K562 (cell line): ENCODE data around the gene NUP188. TPM values are rescaled to one million over a fixed set of nuclear protein-coding genes. Genes with fewer than 3 reads are reported as not detected.

Experiments used
- C11orf30 ChIP-seq: fragments of 450-650 bp; IDR thresholded peaks from 2 replicates; pipeline ENCODE4 v1.6.1; 2016; ENCODE audit warnings: low read depth, mild to moderate bottlenecking
- CHD4 ChIP-seq: fragments of 200-600 bp; sonication (generic); IDR thresholded peaks from 3 replicates; pipeline ENCODE4 v1.6.1; 2012; ENCODE audit warnings: low read depth, mild to moderate bottlenecking, mixed read lengths, low read length, inconsistent platforms; ENCODE audit not compliant: insufficient read depth, insufficient replicate concordance, poor library complexity, severe bottlenecking
- POLR2G ChIP-seq: fragments of 200-400 bp; formaldehyde crosslinking; IDR thresholded peaks from 2 replicates; pipeline ENCODE4 v1.6.1; 2017; ENCODE audit warnings: low read depth, mild to moderate bottlenecking, antibody characterized with exemption, low read length, moderate library complexity
- RHOXF2B ChIP-seq: fragments of 250-450 bp; sonication (Bioruptor Pico); conservative IDR thresholded peaks from 2 replicates; pipeline ENCODE4 v1.5.1; 2021
- TAF1 ChIP-seq: IDR thresholded peaks from 2 replicates; pipeline ENCODE4 v1.6.1; 2011; ENCODE audit warnings: mild to moderate bottlenecking, low read length, moderate library complexity; ENCODE audit not compliant: insufficient read depth, control insufficient read depth, severe bottlenecking; ENCODE audit errors: extremely low read depth
- ZNF121 ChIP-seq: sonication (generic); formaldehyde crosslinking; conservative IDR thresholded peaks from 2 replicates; pipeline ENCODE4 v1.8.0; 2022; ENCODE audit warnings: missing genetic modification reagents
- ZNF134 ChIP-seq: fragments of 250-450 bp; sonication (Bioruptor Pico); conservative IDR thresholded peaks from 2 replicates; pipeline ENCODE4 v1.4.0; 2020
- ZNF212 ChIP-seq: fragments of 450-650 bp; formaldehyde crosslinking; IDR thresholded peaks from 2 replicates; pipeline ENCODE4 v1.4.0; 2020; ENCODE audit warnings: mild to moderate bottlenecking
- ZNF668 ChIP-seq: fragments of 250-450 bp; sonication (Bioruptor Pico); IDR thresholded peaks from 2 replicates; pipeline ENCODE4 v1.8.0; 2022; ENCODE audit warnings: mild to moderate bottlenecking, inconsistent platforms
- ZNF76 ChIP-seq: fragments of 250-450 bp; sonication (Bioruptor Pico); IDR thresholded peaks from 2 replicates; pipeline ENCODE4 v1.4.0; 2020; ENCODE audit warnings: mild to moderate bottlenecking, moderate library complexity, borderline replicate concordance
- ZNF778 ChIP-seq: fragments of 450-650 bp; formaldehyde crosslinking; IDR thresholded peaks from 2 replicates; pipeline ENCODE4 v1.4.0; 2020; ENCODE audit warnings: mild to moderate bottlenecking, moderate library complexity
- polyA plus RNA-seq, 8 experiments: library from polyadenylated mRNA; depleted of rRNA in 4 of 8; stranded (reverse) in 5 of 8; unstranded in 3 of 8; fragments of >200 nt; fragmentation: Nextera tagmentation in 2 of 8; fragmentation: Illumina TruSeq in 1 of 8; extraction: Ambion mirVana in 2 of 8; extraction: Trizol in 1 of 8; gene quantifications; 2 replicates each; pipeline versions ENCODE4 v1.2.1 to v1.2.3, GENCODE V29; 2011 to 2014; ENCODE audit warnings: inconsistent platforms in 1 of 8, missing spikeins in 1 of 8
- total RNA-seq, 7 experiments: library from RNA; depleted of rRNA in 6 of 7; stranded (reverse); fragments of >200 nt in 6 of 7; fragmentation: Illumina TruSeq in 2 of 7; extraction: Trizol in 2 of 7; gene quantifications; 2 replicates each; pipeline versions ENCODE4 v1.2.1 to v1.2.3, GENCODE V29; 2011 to 2021; ENCODE audit warnings: low replicate concordance in 1 of 7
- TF ChIP-seq, protein P1 (sequence below): fragments of 250-450 bp; sonication (Bioruptor Pico); IDR thresholded peaks from 2 replicates; pipeline ENCODE4 v1.8.0; 2022; ENCODE audit warnings: moderate library complexity, mild to moderate bottlenecking, inconsistent platforms
- TF ChIP-seq, protein P2 (sequence below), 2 experiments: fragments of 250-450 bp in 1 of 2; fragments of 450-650 bp in 1 of 2; sonication (Bioruptor Pico) in 1 of 2; IDR thresholded peaks; 2 replicates each; pipeline versions ENCODE4 v1.6.1 to v1.8.0; 2016 to 2021; ENCODE audit warnings: mild to moderate bottlenecking in 2 of 2, moderate library complexity in 2 of 2, missing compliant biosample characterization in 1 of 2, missing genetic modification characterization in 1 of 2
- TF ChIP-seq, protein P3 (sequence below), 2 experiments: fragments of 150-350 bp in 1 of 2; IDR thresholded peaks; 2 replicates each; pipeline ENCODE4 v1.6.1; 2012 to 2016; ENCODE audit warnings: low read depth in 2 of 2, low read length in 2 of 2, mild to moderate bottlenecking in 1 of 2, moderate library complexity in 1 of 2

NUP188 gene
- total and polyA plus RNA-seq, 9 of the 15 experiments (the other 6 are each of a cell fraction or from before 2014, with no cell fraction given) = 11.7 to 135 (median 70.6) TPM

DNA sequence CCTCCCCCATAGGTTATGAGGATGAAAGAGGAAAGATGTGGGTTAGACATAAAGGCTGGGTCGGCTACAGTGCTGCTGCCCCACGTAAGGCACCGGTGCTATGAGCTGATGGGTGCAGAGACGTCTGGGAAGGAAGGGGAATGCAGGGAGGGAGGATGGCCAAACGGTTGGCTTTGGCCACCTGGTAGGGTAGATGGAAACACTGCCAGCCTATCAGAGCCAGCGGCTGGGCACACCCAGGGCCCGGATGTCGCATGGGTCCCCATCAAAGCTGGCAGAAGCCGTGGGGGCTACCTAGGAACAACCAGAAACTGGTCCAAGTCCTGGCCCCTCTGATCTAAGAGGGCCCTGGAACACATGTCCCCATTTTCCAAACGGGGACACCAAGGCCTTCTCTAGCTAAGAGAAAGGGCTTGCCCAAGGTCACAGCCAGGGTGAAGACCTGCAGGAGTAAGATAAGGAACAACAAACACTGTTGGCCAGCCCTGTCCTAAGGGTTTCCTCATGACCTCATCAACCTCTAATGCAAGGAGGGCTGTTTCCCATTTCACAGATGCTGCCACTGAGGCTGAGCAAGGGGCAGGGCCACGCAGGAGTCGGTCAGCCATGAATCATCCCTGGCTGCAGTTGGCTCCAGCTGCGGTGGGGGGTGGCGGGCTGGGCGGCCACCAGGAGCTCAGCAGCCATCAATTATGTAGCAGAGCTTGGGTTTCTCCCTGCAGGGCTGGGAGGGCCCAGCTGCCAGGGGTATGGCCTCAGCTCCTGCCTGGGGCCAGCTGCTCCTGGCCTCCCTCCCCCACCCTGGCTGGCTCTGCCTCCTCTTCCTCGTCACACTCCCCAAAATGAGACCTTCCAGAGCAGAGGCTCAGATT, 75.8 kb downstream of the NUP188 start (continued):
- TF ChIP-seq POLR2G = peak; percentile 47
- no peak for TF ChIP-seq ZNF212
- TF ChIP-seq ZNF668 (CRISPR knock-in tag) = no peak
- no peak for TF ChIP-seq ZNF778
- TF ChIP-seq ZNF76 (CRISPR knock-in tag) = no peak
- TF ChIP-seq C11orf30 = no peak
- peak; percentile 77 for TF ChIP-seq CHD4
- TF ChIP-seq ZNF121 (CRISPR knock-in tag) = peak; percentile 46
- TF ChIP-seq, protein P1, sequence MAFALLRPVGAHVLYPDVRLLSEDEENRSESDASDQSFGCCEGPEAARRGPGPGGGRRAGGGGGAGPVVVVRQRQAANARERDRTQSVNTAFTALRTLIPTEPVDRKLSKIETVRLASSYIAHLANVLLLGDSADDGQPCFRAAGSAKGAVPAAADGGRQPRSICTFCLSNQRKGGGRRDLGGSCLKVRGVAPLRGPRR (CRISPR knock-in tag) = no peak
- no peak for TF ChIP-seq ZNF134 (CRISPR knock-in tag)
- TF ChIP-seq, protein P2, sequence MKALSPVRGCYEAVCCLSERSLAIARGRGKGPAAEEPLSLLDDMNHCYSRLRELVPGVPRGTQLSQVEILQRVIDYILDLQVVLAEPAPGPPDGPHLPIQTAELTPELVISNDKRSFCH (CRISPR knock-in tag; IDR thresholded peaks at IDR 0.05) = no peak
- TF ChIP-seq, protein P2 (tag; IDR thresholded peaks at IDR 0.05) = peak; percentile 63; the same call in 1 of the 2 replicates
- TF ChIP-seq, protein P3, sequence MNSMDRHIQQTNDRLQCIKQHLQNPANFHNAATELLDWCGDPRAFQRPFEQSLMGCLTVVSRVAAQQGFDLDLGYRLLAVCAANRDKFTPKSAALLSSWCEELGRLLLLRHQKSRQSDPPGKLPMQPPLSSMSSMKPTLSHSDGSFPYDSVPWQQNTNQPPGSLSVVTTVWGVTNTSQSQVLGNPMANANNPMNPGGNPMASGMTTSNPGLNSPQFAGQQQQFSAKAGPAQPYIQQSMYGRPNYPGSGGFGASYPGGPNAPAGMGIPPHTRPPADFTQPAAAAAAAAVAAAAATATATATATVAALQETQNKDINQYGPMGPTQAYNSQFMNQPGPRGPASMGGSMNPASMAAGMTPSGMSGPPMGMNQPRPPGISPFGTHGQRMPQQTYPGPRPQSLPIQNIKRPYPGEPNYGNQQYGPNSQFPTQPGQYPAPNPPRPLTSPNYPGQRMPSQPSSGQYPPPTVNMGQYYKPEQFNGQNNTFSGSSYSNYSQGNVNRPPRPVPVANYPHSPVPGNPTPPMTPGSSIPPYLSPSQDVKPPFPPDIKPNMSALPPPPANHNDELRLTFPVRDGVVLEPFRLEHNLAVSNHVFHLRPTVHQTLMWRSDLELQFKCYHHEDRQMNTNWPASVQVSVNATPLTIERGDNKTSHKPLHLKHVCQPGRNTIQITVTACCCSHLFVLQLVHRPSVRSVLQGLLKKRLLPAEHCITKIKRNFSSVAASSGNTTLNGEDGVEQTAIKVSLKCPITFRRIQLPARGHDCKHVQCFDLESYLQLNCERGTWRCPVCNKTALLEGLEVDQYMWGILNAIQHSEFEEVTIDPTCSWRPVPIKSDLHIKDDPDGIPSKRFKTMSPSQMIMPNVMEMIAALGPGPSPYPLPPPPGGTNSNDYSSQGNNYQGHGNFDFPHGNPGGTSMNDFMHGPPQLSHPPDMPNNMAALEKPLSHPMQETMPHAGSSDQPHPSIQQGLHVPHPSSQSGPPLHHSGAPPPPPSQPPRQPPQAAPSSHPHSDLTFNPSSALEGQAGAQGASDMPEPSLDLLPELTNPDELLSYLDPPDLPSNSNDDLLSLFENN (IDR thresholded peaks at IDR 0.05; ENCODE audit: low read depth in 2 of 2, low read length in 2 of 2) = peak in 1 of 2 experiments; percentile 75; a peak in 2 of 4 replicates
- TF ChIP-seq TAF1 = no peak
- TF ChIP-seq RHOXF2B (CRISPR knock-in tag) = no peak
